ENCODE results near the gene RPE65. TPM values are rescaled to one million over a fixed set of nuclear protein-coding genes. Genes with fewer than 3 reads are reported as not detected.
A peak's percentile ranks its signal among the peaks of the same experiment; 100 is the strongest.

Gene RPE65
- total and polyA plus RNA-seq, 2 donors (not counting 3 experiments of a cell fraction or from before 2014, with no cell fraction given): not detected

DNA sequence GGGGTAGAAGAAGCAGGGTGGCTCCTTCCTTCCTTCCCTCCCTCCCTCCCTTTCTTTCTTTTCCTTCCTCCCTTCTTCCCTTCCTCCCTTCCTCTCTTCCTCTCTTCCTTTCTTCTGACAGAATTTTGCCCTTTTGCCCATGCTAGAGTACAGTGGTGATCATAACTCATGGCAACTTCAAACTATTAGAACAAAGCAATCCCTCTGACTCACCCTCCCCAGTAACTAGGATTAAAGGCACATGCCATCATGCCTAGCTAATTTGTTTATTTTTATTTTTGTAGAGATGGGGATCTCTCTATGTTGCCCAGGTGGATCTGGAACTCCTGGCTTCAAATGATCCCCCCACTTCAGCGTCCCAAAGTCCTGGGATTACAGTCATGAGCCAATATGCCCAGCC, 10.0 kb upstream of the RPE65 start:
- ChIA-PET POLR2A (no interaction called here), CTCF (interaction anchor here (1.2 kb wide), 1 partner anchor 11 kb away, joined by 3 read pairs; no protein-coding TSS in a partner anchor)
- Histone ChIP-seq H3K9me3 (replicated peaks; ENCODE audit: control insufficient read depth, insufficient read depth, low read length) (no peaks in the 10 kb centered on the region), H2AFZ (ENCODE audit: low read depth, low read length) (no peak overlapping the region), H3K9ac (replicated peaks; ENCODE audit: extremely low read depth, insufficient read depth, low read length) (no peak overlapping the region), H3K4me2 (ENCODE audit: insufficient read depth, low read length) (no peak overlapping the region), H3K4me1 (ENCODE audit: control insufficient read depth, extremely low read depth, insufficient read depth, low read length) (no peaks in the 10 kb centered on the region), H4K20me1 (replicated peaks; ENCODE audit: control insufficient read depth, extremely low read depth, insufficient read depth, low read length) (no peaks in the 10 kb centered on the region), H3K36me3 (ENCODE audit: control insufficient read depth in 2 of 2, extremely low read depth in 1 of 2, insufficient read depth in 2 of 2, low read length in 2 of 2) (no peaks in the 10 kb centered on the region), H3K9me1 (replicated peaks; ENCODE audit: control insufficient read depth, extremely low read depth, insufficient read depth, low read length) (no peaks in the 10 kb centered on the region), H3K27ac (ENCODE audit: insufficient read depth, low read depth, low read length) (no peak overlapping the region), H3K79me2 (ENCODE audit: control insufficient read depth, insufficient read depth, low read length) (no peaks in the 10 kb centered on the region), H3K27me3 (ENCODE audit: control insufficient read depth in 2 of 2, insufficient read depth in 2 of 2, low read length in 2 of 2) (no peaks in the 10 kb centered on the region), H3K4me3 (replicated peaks in 1 of 3; ENCODE audit: insufficient read depth in 1 of 3, low read depth in 1 of 3, low read length in 3 of 3) (no peak overlapping the region)
- TF ChIP-seq GATA2 (IDR thresholded peaks at IDR 0.05; ENCODE audit: insufficient read depth, insufficient read length, low read depth, low read length) (no peak), FOS (IDR thresholded peaks at IDR 0.05; ENCODE audit: borderline replicate concordance, insufficient read depth, low read length) (peak; percentile 41)
- intact Hi-C loops (cut with micrococcal nuclease): no loop called here
- peak; percentile 4 for DNase-seq (ENCODE audit: low read depth, low spot score)
- dilution Hi-C loops (cut with MboI; ENCODE audit: extremely low pct_ligation_motif_present, low sequenced_read_pairs): no loop called here
- no peak for FAIRE-seq
- no TSS peak for BruUV-seq (replicated peaks)

- ChIA-PET CTCF (interaction anchor here (1.0 kb wide), 1 partner anchor 16 kb away, joined by 3 read pairs; no protein-coding TSS in a partner anchor), POLR2A (no interaction called here)
- H3K27me3 ChIP-seq (ENCODE audit: control insufficient read depth in 2 of 2, insufficient read depth in 2 of 2, low read length in 2 of 2): no peaks in the 10 kb centered on the region
- no peaks in the 10 kb centered on the region for H3K9me1 ChIP-seq (replicated peaks; ENCODE audit: control insufficient read depth, extremely low read depth, insufficient read depth, low read length)
- no peak overlapping the region for H3K27ac ChIP-seq (ENCODE audit: insufficient read depth, low read depth, low read length)
- H3K36me3 ChIP-seq (ENCODE audit: control insufficient read depth in 2 of 2, extremely low read depth in 1 of 2, insufficient read depth in 2 of 2, low read length in 2 of 2): no peaks in the 10 kb centered on the region
- H3K9ac ChIP-seq (replicated peaks; ENCODE audit: extremely low read depth, insufficient read depth, low read length): no peak overlapping the region
- dilution Hi-C loops (cut with MboI; ENCODE audit: extremely low pct_ligation_motif_present, low sequenced_read_pairs): no loop called here
- no peak for TF ChIP-seq MAX (IDR thresholded peaks at IDR 0.05; ENCODE audit: insufficient read depth, insufficient read length)
- no peak for TF ChIP-seq MYC (IDR thresholded peaks at IDR 0.05; ENCODE audit: low read depth, low read length)
- no peak for TF ChIP-seq FOS (IDR thresholded peaks at IDR 0.05; ENCODE audit: borderline replicate concordance, insufficient read depth, low read length)
- TF ChIP-seq POLR2A (IDR thresholded peaks at IDR 0.05; ENCODE audit: low read depth, low read length): no peak
- TF ChIP-seq, protein P1, sequence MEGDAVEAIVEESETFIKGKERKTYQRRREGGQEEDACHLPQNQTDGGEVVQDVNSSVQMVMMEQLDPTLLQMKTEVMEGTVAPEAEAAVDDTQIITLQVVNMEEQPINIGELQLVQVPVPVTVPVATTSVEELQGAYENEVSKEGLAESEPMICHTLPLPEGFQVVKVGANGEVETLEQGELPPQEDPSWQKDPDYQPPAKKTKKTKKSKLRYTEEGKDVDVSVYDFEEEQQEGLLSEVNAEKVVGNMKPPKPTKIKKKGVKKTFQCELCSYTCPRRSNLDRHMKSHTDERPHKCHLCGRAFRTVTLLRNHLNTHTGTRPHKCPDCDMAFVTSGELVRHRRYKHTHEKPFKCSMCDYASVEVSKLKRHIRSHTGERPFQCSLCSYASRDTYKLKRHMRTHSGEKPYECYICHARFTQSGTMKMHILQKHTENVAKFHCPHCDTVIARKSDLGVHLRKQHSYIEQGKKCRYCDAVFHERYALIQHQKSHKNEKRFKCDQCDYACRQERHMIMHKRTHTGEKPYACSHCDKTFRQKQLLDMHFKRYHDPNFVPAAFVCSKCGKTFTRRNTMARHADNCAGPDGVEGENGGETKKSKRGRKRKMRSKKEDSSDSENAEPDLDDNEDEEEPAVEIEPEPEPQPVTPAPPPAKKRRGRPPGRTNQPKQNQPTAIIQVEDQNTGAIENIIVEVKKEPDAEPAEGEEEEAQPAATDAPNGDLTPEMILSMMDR (IDR thresholded peaks at IDR 0.05; ENCODE audit: extremely low read depth in 1 of 2, insufficient read depth in 1 of 2, low read depth in 1 of 2, low read length in 2 of 2): no peak
- TF ChIP-seq EZH2 (IDR thresholded peaks at IDR 0.05; ENCODE audit: borderline replicate concordance, low read depth, low read length, severe bottlenecking): no peak
- no peak for TF ChIP-seq GATA2 (IDR thresholded peaks at IDR 0.05; ENCODE audit: insufficient read depth, insufficient read length, low read depth, low read length)
- no peak for TF ChIP-seq JUN (IDR thresholded peaks at IDR 0.05; ENCODE audit: borderline replicate concordance, insufficient read depth, insufficient read length, low read depth)
- TF ChIP-seq POLR2AphosphoS5 (IDR thresholded peaks at IDR 0.05; ENCODE audit: insufficient read depth, low read depth, low read length): no peak
- intact Hi-C loops (cut with micrococcal nuclease): no loop called here
- H3K4me1 ChIP-seq (ENCODE audit: control insufficient read depth, extremely low read depth, insufficient read depth, low read length): no peaks in the 10 kb centered on the region
- no peak overlapping the region for H2AFZ ChIP-seq (ENCODE audit: low read depth, low read length)
- H3K4me2 ChIP-seq (ENCODE audit: insufficient read depth, low read length): no peak overlapping the region
- H3K9me3 ChIP-seq (replicated peaks; ENCODE audit: control insufficient read depth, insufficient read depth, low read length): no peaks in the 10 kb centered on the region
- FAIRE-seq (no peak), DNase-seq (ENCODE audit: low read depth, low spot score) (no peak)
- H3K79me2 ChIP-seq (ENCODE audit: control insufficient read depth, insufficient read depth, low read length): no peaks in the 10 kb centered on the region
- no peak overlapping the region for H3K4me3 ChIP-seq (replicated peaks in 1 of 3; ENCODE audit: insufficient read depth in 1 of 3, low read depth in 1 of 3, low read length in 3 of 3)
- no TSS peak for BruUV-seq (replicated peaks)
- no peaks in the 10 kb centered on the region for H4K20me1 ChIP-seq (replicated peaks; ENCODE audit: control insufficient read depth, extremely low read depth, insufficient read depth, low read length)
Observed at GRCh38 chr1:68459091-68459490, 9.3 kb upstream of the RPE65 start.
